Brain microvascular endothelial cell (primary cell): ENCODE measurements around the gene THPO.

Experiments used
- DNase-seq: peaks from one replicate; pipeline ENCODE4 v3.0.0-alpha.2; 2020
- H3K27ac ChIP-seq: fragments of 250-450 bp; sonication (Bioruptor Pico); 2 replicates; pipeline ENCODE4 v1.5.1; 2020; ENCODE audit warnings: mild to moderate bottlenecking, moderate library complexity
- H3K27me3 ChIP-seq: fragments of 250-450 bp; sonication (Bioruptor Pico); replicated peaks from 2 replicates; pipeline ENCODE4 v1.5.1; 2020; ENCODE audit warnings: mild to moderate bottlenecking
- H3K36me3 ChIP-seq: fragments of 250-450 bp; sonication (Bioruptor Pico); replicated peaks from 2 replicates; pipeline ENCODE4 v1.5.1; 2020; ENCODE audit warnings: mild to moderate bottlenecking
- H3K4me3 ChIP-seq: 2 replicates; pipeline ENCODE4 v1.5.1; 2011; ENCODE audit warnings: low read depth, mild to moderate bottlenecking, control low read depth, low read length, moderate library complexity
- CTCF ChIP-seq: IDR thresholded peaks from 2 replicates; pipeline ENCODE4 v1.5.1; 2011; ENCODE audit warnings: low read depth, mild to moderate bottlenecking, moderate library complexity, low read length, control low read depth, inconsistent platforms; ENCODE audit errors: missing control alignments
- in situ Hi-C: cut with HindIII; loops from 2 replicates; pipeline ENCODE4 v1.10.0; 2017; ENCODE audit warnings: low sequenced_read_pairs, low pct_ligation_motif_present

Gene THPO

GRCh38 chr3:184382326-184383032 is 4.5 kb upstream of the THPO start:
- no peak for TF ChIP-seq CTCF
- Histone ChIP-seq H3K27ac (no peak overlapping the region), H3K4me3 (no peak overlapping the region), H3K36me3 (no peaks in the 10 kb centered on the region), H3K27me3 (peaks cover 38% of the 10 kb centered on the region)
- in situ Hi-C loops: no loop called here
- DNase-seq: no peak

GRCh38 chr3:184381261-184382224 is 3.5 kb upstream of the THPO start:
- TF ChIP-seq CTCF: no peak
- Histone ChIP-seq H3K36me3 (no peaks in the 10 kb centered on the region), H3K27me3 (peaks cover 38% of the 10 kb centered on the region), H3K4me3 (no peak overlapping the region), H3K27ac (no peak overlapping the region)
- DNase-seq: no peak
- in situ Hi-C loops: no loop called here

- no peaks in the 10 kb centered on the region for H3K36me3 ChIP-seq
- no peak for TF ChIP-seq CTCF
- H3K27me3 ChIP-seq: peaks cover 43% of the 10 kb centered on the region
- DNase-seq: no peak
- in situ Hi-C loops: no loop called here
- H3K4me3 ChIP-seq: no peak overlapping the region
- no peak overlapping the region for H3K27ac ChIP-seq
Observed at GRCh38 chr3:184380627-184381260, 2.7 kb upstream of the THPO start.

GRCh38 chr3:184380185-184380626 is 2.2 kb upstream of the THPO start:
- no peak for DNase-seq
- no peak for TF ChIP-seq CTCF
- no peaks in the 10 kb centered on the region for H3K36me3 ChIP-seq
- H3K27me3 ChIP-seq: peaks cover 44% of the 10 kb centered on the region
- no peak overlapping the region for H3K4me3 ChIP-seq
- in situ Hi-C loops: no loop called here
- no peak overlapping the region for H3K27ac ChIP-seq

- TF ChIP-seq CTCF: no peak
- H3K27ac ChIP-seq: no peak within 1 kb of the TSS
- in situ Hi-C loops: no loop called here
- DNase-seq: no peak
- peaks cover 45% of the 10 kb centered on the region for H3K27me3 ChIP-seq
- no peak within 1 kb of the TSS for H3K4me3 ChIP-seq
- H3K36me3 ChIP-seq: no peaks in the 10 kb centered on the region
Observed at GRCh38 chr3:184379358-184380184, 1.6 kb upstream of the THPO start, which contains the start of gene CHRD. Gene CHRD, plus strand, starts transcription at chr3:184380054. Its CDS starts 265 bp downstream, at chr3:184380319.
